Measurements from ENCODE around the gene IL25.
"Not testable (repeated sequence)": the region's sequence is repeated elsewhere in the genome, so short reads cannot be mapped to it uniquely, and the experiment has no call there.

IL25 gene

DNA sequence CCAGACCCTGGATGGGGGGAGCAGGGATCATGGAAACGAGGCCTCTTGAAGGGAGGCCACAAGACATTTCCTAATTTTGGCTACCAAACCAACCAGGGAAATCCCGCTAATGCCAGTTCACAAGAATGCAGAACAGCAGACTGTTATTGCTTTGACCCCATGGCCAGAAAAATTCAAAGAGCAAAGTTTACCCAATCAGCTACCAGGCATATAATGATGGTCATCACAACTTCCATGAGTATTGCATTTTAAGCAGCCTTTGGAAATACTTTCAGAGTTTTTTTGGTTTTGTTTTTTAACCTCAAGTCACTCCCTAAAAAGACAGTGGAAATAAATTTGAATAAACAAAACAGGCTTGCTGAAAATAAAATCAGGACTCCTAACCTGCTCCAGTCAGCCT is at the start of gene IL25:
Gene IL25 (plus strand): TSS at position 301 of the 400 bp plus-strand sequence.
- DNase-seq = no peak

DNA sequence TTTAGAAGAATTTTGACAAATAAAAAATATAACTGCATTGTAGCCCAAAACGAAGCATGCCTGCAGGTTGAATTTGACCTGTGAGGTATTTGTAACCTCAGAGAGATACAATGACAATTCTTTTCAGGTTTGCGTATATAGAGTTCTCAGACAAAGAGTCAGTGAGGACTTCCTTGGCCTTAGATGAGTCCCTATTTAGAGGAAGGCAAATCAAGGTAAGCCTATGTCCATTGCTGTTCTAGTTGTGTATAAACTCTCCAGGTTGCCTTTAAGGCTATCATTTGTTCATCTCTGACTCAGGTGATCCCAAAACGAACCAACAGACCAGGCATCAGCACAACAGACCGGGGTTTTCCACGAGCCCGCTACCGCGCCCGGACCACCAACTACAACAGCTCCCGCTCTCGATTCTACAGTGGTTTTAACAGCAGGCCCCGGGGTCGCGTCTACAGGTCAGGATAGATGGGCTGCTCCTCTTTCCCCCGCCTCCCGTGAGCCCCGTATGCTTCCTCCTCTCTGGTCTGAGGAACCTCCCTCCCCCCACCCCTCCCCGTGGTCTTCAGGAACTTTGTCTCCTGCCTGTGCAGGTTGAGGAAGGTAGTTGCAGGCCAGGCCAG is 48.7 kb upstream of the IL25 start:
- no peak for DNase-seq

DNA sequence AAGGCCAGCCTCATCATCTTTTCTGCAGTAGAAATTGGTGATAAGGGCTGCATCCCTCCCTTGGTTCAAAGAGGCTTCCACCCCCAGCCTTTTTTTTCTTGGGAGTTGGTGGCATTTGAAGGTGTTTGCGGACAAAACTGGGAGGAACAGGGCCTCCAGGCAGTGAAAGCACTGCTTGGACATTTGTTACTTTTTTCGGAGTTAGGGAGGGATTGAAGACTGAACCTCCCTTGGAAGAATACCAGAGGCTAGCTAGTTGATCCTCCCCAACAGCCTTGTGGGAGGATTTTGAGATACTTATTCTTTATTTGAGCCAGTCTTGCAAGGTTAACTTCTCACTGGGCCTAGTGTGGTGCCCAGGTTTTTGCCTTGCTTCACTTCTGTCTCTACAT is 48.2 kb upstream of the IL25 start:
- no peak for DNase-seq

DNA sequence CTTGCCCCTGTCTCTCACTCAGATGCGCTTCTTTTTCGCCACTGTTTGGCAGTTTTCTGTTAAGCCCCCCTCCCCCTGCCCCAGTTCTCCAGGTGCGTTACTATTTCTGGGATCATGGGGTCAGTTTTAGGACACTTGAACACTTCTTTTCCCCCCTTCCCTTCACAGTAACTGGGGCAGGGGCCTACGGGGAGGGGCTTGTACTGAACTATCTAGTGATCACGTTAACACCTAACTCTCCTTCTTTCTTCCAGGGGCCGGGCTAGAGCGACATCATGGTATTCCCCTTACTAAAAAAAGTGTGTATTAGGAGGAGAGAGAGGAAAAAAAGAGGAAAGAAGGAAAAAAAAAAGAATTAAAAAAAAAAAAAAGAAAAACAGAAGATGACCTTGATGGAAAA is 47.6 kb upstream of the IL25 start:
- DNase-seq = no peak

DNA sequence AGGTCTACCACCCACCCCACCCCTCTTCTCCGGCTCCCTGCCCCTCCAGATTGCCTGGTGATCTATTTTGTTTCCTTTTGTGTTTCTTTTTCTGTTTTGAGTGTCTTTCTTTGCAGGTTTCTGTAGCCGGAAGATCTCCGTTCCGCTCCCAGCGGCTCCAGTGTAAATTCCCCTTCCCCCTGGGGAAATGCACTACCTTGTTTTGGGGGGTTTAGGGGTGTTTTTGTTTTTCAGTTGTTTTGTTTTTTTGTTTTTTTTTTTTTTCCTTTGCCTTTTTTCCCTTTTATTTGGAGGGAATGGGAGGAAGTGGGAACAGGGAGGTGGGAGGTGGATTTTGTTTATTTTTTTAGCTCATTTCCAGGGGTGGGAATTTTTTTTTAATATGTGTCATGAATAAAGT is 46.9 kb upstream of the IL25 start:
- DNase-seq = not testable (repeated sequence)

GRCh38 chr14:23326491-23327332 is 45.9 kb upstream of the IL25 start:
- DNase-seq = no peak

- peak; percentile 19 for DNase-seq
These were observed 44.5 kb upstream of the IL25 start for GRCh38 chr14:23327947-23328744.

- DNase-seq = no peak
These were observed 37.0 kb upstream of the IL25 start for GRCh38 chr14:23335623-23336022.

DNA sequence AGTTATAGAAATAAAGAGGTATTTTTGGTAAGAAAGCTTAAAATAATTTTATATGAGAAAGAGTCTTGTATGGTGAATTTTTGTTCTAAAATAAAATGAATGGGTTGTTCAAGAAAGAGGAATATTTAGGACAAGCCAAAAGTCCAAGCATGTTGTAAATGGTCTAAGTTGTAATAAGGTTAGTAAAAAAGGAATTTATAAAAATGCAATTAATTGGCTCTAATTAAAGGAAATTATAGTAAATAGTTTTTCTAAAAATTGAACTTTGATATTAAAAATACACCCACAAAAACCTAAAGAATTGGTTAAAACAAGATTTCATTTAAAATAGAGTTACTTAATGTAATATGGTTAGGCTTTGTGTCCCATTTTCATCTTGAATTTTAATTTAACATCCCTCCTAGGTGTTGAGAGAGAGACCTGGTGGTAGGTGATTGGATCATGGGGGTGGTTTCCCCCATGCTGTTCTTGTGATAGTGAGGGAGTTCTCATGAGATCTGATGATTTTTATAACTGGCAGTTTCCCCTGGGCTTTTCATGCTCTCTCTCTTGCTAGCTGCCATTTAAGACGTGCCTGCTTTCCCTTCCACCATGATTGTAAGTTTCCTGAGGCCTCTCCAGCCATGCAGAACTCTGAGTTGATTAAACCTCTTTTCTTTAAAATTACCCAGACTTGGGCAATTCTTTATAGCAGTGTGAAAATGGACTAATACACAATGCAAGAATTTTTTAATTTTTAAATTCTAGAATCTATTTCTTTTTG is 32.9 kb upstream of the IL25 start:
- DNase-seq = no peak

GRCh38 chr14:23344481-23344880 is 28.1 kb upstream of the IL25 start:
- DNase-seq = no peak

DNA sequence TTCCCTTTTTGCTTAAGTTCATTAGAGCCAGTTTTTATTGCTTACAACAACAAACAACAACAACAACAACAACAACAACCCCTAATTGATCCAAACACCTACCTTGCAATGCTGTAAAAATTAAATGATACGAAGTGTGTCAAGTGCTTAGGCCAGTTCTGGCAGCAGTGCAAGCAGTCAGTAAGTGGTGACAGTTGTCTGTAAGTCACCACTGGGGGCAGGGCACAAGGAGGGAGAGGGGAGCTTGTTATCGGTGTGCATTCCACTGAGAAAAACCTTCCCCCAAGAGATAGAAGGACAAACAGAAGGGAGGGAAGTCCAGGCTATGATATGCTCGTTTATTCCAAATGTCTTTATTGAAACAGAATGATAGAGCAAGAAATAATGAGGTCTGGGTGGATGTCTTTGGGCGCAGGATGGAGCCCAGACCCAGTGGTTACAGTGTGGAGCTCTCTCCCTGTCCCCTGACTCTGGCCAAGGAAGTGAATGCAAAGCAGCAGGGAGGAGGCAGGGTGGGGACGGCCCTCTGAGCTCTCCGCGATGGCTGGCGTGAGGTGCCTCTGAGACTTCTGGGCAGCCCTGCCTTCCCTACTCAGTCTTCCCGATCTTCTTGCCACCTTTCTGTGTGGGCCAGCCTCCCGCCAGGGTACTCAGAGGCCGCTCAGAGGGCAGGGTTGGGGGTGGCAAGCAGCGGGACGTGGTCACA is 26.5 kb upstream of the IL25 start:
- DNase-seq = no peak

- DNase-seq = no peak
These were observed 25.8 kb upstream of the IL25 start for GRCh38 chr14:23346693-23347405.

DNA sequence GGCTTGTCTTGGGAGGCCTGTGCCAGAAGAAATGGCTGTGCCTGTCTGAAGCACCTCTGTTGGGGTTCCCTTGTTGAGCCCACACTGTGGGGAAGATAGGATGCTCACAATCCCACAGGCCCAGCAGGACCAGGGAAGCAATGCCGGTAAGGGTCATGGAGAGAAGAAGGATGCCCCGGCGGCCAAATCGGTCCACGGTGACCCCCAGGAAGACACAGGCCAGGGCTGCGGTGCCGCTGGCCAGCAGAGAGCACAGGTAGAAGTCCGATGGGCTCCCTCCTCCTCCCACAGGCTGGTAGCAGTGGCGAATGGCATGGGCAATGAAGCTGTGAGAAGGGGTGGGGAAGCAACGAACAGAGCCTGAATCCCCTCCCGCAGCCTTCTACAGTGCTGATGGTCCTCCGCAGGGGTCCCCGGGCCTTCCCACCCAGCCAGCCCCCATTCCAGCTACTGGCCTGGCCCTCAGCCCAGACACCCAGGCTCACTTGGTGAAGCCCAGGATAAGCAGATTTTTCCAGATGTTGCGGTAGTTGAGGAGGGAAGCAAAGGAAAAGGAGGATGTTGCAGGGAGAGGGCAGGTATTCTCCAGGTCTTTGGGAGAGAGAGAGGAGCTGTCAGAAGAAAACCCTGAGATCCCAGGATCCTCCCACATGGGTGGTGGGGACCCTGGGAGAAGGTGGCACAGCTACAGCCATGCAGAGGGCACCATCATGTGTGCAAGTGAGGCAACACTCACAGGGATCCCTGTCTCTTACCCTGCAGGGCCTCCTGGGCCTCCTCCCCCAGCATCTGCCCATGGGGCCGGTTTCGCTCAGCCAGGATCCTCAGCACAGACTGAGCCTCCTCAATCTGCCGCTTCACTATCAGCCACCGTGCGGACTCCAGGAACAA is 25.0 kb upstream of the IL25 start:
- DNase-seq = no peak

DNA sequence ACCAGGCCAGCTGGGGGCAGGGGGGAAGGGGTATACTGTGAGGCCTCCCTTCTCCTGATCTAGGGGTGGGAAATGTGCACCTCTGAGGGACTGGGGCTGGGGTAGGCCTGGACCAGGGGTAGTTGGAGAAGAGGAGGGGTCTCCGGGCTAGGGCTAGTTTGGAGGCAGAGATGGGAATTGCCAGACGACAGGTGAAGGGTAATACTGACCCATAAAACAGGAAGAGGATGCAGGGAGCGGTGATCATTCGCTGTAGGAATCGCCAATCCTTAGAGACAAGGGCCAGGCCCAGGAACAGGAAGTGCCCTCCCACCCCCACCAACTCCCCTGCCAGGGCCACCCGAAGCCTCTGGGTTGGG is 24.3 kb upstream of the IL25 start:
- no peak for DNase-seq

GRCh38 chr14:23349156-23349845 is 23.3 kb upstream of the IL25 start:
- DNase-seq = no peak

- no peak for DNase-seq
These were observed 20.7 kb upstream of the IL25 start for GRCh38 chr14:23351681-23352505.

DNA sequence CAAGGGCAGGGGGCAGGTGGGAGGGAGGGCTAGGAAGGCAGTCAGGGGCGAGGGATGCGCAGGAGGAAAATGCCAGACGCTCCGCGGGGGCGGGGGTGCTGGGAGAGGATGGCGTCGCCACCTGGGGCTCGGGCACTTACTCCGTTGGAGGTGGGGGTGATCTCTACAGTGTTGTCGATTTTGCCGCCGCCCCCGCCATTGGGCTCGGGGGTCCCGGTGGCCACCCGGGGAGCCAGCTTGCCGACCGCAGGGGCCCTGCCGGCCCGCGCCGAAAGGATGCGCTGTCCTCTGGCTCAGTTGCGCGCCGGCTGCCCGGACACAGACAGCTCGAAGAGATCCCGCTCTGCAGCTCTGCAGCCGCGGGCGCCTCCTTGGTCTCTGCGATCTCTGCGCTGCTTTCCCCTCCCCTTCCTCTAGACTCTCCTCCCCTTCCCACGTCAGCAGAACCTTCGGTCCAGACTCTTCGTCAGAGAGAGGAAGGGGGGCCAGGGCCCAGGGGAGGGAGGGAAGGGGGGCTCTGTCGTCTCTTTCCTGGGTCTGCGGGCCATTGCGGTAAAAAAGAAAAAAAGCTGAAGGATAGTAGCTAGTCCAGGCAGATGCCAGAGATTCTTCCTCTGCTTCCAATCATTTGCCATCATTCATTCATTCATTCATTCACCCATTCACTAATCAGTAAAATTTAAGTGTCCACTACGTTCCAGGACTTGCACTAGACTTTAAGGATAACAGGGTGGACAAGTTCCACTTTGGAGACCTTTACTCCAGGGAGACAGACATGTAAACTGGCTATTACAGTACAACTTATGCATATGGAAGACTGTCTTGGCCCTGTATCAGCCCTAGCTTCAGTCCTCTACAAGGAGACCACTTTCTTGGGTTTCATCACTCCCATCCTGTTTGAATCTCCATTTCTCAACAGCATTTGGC is 19.8 kb upstream of the IL25 start, which contains the start of gene SLC22A17:
Gene SLC22A17 (minus strand): TSS at position 382 of the 927 bp plus-strand sequence.
- DNase-seq = peak; percentile 47

DNA sequence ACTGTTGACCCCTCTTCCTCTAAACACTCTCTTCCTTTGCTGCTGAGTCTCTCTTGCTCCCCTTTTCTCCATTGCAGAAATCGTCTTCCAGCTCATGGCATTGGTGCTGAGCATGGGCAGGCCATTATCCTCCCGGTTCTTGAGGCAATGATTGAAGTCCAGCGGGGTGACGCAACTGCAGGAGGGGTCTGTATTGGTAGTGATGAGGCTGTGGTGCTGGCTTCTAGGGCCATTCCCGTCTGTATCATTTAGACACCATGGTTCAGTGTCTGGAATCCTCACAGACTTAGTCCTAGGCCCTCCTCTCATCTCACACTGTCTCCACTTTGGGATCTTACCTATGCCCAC is 19.2 kb upstream of the IL25 start:
- DNase-seq = no peak
